ENCODE results near the gene SLC13A1. TPM values are rescaled to one million over a fixed set of nuclear protein-coding genes. Genes with fewer than 3 reads are reported as not detected.

Gene SLC13A1
- total RNA-seq, 1 experiment from 2014 or later: not detected

- no peak for DNase-seq (ENCODE audit: low read depth)
Measured at GRCh38 chr7:123193235-123193634, 6.5 kb downstream of the SLC13A1 start.

DNA sequence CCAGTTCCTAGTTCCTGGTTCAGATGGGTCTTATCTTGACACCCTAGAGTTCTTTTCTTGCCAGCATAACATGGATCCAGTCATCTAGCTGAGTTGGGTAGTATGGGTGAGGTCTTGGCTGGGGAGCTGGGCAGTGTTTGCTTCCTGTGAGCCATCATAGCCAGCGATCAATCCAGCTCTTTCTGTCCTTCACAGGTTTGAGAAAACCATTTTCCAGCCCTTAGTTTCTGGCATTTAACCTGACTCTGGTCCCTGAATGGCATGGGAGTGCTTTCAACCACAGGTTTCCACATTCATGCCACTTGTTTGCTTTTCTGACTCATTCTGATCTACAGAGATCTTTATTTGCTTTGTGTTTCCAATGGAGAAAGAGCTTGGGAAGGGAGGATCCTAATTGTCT lies 8.6 kb downstream of the SLC13A1 start:
- peak; percentile 89 for DNase-seq (ENCODE audit: low read depth)

DNA sequence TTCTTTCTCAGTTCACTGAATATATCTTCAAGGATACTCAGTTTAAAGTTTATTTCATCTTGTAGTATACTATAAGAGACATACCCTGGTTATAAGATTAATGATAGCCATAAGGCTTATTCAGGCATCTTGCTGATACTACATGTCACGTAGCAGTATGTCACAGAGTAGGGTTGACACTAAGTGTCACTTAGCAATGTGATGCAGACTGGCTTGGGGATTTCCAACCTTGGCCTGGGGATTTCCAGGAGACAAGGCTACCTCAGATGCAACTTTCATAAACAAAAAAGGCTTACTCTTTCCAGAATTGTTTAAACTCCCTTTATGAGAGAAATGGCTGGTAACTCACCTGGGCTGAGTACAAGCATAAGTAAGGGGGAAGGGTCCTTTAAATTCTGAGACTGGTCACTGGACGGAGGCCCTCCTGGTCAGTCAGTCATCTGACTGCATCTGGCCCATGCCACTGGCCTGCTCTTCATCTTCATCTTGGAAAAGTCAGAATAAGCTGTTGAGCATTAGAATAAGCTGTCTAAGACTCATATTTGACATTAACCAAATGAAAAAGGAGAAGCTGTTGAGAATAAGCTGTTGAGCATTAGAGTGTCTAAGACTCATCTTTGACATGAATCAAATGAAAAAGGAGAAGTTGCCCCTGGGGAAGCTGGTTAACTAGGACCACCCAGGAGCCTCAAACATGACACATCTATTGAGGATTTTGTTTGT lies 9.5 kb downstream of the SLC13A1 start:
- peak; percentile 8 for DNase-seq (ENCODE audit: low read depth)

GRCh38 chr7:123185756-123186155 lies 14.0 kb downstream of the SLC13A1 start:
- DNase-seq (ENCODE audit: low read depth): no peak

DNA sequence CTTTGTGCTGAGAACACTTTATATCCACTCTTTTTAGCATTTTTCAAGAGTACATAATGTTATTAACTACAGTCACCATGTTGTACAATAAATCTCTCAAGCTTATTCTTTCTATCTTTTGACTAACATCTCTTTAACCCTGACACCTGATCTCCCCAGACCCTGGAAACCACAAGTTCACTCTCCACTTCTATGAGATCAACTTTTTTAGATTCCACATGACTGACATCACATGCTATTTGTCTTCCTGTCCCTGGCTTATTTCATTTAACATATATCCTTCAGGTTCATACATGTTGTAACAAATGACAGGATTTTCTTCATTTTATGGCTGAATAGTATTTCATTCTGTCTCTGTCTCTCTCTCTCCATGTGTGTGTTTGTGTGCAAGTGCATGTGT lies 15.5 kb downstream of the SLC13A1 start:
- DNase-seq (ENCODE audit: low read depth): peak; percentile 44

GRCh38 chr7:123183431-123183830 lies 16.3 kb downstream of the SLC13A1 start:
- DNase-seq (ENCODE audit: low read depth): no peak

- no peak for DNase-seq (ENCODE audit: low read depth)
Measured at GRCh38 chr7:123177442-123177841, 22.3 kb downstream of the SLC13A1 start.

- DNase-seq (ENCODE audit: low read depth): no peak
Measured at GRCh38 chr7:123170333-123171246, 29.2 kb downstream of the SLC13A1 start.

DNA sequence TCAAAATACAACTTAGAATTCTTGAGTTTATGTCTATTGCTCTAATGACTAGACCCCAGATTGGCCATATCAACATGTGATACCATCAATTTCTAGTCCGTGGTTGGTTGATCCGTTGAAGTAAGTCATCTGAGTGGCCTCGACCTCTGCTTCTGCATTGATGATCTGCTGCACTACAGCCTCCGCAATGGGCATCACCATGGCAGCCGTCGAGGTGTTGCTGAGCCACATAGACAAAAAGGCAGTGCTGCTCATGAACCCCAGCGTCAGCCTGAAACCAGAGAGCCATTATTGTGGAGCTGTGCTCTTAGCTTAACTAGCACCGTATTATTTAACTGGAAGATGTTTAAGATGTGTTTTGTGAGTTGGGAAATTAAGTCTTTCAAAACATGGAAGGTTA lies 30.7 kb downstream of the SLC13A1 start:
- DNase-seq (ENCODE audit: low read depth): no peak

- no peak for DNase-seq (ENCODE audit: low read depth)
Measured at GRCh38 chr7:123157606-123158005, 42.2 kb downstream of the SLC13A1 start.

- DNase-seq (ENCODE audit: low read depth): no peak
Measured at GRCh38 chr7:123155571-123155970, 44.2 kb downstream of the SLC13A1 start.

- peak; percentile 76 for DNase-seq (ENCODE audit: low read depth)
Measured at GRCh38 chr7:123154231-123154860, 45.4 kb downstream of the SLC13A1 start.

DNA sequence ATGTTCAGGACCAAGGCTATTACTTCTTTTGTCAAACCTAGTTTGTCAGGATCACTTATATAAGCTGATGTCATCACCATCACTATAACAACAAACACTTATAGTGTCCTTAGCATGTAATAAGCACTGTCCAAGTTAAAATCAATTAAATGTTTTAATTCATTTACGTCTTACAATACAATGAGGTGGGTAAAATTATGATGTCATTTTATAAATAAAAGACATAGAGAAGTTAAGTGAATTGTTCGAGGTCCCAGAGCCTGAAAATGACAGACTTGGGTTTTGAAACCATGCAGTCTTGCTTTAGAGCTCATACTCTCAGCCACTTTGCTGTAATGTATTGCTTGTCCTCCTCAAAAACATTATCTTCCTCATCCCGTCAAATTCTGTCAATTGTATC lies 48.3 kb downstream of the SLC13A1 start:
- DNase-seq (ENCODE audit: low read depth): no peak

DNA sequence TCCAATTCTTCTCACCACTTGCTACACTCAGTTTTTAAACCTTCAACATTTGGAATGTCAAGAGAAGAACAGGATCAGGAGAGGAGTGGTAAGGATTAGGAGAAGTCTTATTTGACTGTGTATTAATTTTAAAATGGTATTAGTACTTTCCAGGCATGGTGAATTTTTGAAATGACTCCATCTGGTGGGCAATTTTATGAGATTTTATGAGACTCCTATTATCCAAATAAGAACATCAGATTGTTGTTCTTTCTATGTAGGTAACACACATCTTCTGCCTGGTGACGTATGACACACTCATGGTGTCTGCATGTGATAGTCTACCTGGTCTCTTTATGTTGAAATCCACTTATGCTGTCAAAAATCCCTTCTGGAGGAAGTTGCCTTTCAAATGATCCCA lies 51.0 kb downstream of the SLC13A1 start:
- peak; percentile 18 for DNase-seq (ENCODE audit: low read depth)

GRCh38 chr7:123143252-123144006 lies 56.3 kb downstream of the SLC13A1 start:
- no peak for DNase-seq (ENCODE audit: low read depth)

DNA sequence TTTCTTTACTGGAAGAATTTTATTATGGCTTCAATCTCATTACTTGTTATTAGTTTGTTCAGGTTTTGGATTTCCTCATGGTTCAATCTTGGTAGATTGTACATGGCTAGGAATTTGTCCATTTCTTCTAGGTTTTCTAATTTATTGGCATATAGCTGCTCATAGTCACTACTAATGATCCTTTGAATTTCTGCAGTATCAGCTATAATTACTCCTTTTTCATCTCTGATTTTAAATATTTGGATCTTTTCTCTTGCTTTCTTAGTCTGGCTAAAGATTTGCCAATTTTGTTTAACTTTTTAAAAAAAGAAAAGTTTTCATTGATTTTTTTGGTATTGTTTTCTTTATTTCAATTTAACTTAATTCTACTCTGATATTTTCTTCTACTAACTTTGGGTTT lies 59.2 kb downstream of the SLC13A1 start:
- no peak for DNase-seq (ENCODE audit: low read depth)

DNA sequence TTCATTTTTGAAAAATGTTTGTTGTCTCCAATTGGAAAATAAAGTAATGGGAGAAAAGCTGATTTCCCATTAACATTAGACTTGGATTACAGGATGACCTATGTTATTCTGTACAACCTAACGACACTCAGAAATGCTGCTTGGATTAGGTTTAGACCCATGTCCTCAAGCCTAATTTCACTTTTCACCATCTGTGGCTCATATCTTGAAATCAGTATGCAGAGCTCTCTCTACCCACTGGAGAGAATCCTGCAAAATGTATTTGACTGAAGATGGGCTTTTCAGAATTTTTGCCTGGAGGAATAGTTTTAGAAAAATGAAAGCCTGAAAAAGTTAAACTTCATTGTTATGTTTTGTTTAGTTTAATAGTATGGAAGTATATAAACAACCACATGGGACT lies 63.8 kb downstream of the SLC13A1 start:
- no peak for DNase-seq (ENCODE audit: low read depth)

DNA sequence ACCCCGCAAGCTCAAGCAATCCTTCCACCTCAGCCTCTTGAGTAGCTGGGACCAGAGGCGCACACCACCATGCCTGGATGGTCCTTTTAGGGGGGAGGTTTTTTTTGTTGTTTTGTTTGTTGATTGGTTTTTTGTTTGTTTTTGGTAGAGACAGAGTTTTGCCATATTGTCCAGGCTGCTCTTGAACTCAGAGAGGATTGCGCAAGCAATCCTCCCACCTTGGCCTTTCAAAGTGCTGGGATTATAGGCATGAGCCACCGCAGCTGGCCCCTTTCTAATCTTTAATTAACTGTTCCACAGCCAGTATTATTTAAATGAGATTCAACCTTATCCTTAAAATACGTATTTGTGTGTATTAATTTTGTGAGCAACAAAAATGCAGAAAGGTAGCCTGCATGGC lies 65.8 kb downstream of the SLC13A1 start:
- no peak for DNase-seq (ENCODE audit: low read depth)

DNA sequence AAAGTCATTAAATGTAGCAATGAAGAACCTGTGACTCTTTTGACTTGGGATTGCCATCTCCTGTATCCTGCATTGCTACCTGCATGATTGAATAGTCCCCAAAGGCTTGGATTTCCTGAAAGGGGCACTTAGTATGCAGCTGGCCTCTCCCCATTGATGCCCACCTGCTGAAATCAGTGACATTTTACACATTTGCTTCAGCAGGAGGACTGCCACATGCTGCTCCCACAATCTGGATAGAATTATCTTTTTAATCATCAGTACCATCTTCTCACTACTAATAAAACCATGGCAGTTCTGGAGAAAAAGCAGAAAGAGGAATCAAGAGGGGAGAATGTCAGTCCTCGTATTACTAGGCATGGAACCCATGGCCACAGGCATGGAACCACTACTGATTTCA lies 67.8 kb downstream of the SLC13A1 start:
- DNase-seq (ENCODE audit: low read depth): no peak

- DNase-seq (ENCODE audit: low read depth): no peak
Measured at GRCh38 chr7:123131556-123131955, 68.2 kb downstream of the SLC13A1 start.

GRCh38 chr7:123131140-123131539 lies 68.6 kb downstream of the SLC13A1 start:
- no peak for DNase-seq (ENCODE audit: low read depth)
